ENCODE measurements around the gene DGCR6L.
"Not testable (repeated sequence)": the region's sequence is repeated elsewhere in the genome, so short reads cannot be mapped to it uniquely, and the experiment has no call there.

The DGCR6L gene

DNA sequence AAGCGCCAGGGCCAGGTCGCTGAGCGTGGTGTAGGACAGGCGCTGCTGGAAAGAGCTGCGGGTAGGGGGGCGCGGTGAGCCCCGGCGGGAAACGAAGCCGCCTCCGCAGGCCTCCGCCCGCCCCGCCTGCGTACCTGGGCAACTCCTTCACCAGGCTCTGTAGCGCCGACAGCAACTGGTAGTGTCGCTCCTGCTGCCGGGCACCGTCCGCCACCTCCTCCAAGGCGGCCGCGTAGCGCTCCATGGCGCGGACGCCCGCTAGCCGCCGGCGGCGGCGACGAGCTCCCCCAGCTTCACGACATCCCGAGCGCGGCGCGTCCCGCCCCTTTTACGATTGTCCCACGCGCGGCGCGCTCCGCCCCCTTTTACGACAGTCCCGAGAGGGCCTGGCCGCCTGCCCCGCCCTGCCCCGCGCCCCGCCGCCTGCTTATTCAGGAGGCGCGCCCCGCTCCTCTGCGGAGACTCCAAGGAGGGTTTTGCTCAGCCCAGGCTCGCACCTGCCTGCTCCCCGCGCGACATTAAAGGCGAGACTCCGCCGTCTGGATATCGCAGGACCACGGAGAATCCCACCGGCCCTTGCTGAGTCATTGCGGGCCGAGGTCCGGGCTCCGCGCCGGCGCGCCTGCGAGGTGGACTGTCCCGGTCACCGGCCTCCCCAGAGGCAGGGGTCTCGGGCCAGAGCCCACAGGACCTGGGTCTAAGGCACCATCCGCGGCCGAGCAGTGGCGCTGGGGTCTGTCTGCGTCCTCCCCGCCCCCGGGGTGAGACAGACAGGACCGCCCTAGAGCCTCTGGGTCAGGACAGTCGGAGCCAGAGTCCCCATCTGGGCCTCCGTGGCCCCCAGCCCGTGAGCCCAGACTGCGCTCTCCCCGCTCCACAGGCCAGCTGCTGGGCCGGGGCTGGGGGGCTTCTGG lies at the start of gene DGCR6L:
DGCR6L (minus strand) TSS at position 316 of the 914 bp plus-strand sequence; CDS start at position 244, 72 bp downstream.
- peak; percentile 99 for DNase-seq

DNA sequence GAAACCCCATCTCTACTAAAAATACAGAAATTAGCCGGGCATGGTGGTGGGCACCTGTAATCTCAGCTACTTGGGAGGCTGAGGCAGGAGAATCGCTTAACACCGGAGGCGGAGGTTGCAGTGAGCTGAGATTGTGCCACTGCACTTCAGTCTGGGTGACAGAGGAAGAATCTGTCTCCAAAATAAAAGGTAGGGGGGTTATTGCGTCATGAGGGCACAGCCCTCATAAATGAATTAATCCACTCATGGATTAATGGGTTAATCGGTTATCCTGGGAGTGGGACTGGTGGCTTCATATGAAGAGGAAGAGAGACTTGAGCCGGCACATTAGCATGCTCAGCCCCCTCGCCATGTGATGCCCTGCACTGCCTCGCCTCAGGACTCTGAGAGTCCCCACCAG lies 49.0 kb upstream of the DGCR6L start:
- not testable (repeated sequence) for DNase-seq

DNA sequence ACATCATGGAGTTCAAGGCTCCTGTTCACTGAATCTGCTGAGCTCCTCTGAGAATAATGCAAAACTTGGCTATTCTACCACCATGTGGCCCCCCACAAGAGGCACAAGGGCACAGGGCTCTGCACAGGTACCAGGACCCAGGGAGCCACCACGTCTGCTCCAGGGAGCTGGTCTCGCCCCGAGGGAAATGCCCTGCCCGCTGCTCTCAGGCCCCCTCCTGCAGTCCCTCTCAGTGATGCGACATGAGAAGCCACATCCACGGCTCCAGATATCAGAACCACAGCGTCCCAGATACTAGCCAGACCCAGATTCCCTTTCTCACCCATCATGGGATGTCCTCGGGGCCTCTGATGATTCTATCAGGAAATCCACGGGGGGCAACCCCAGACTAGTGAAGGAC lies 47.0 kb upstream of the DGCR6L start:
- DNase-seq, result not testable (repeated sequence)

DNA sequence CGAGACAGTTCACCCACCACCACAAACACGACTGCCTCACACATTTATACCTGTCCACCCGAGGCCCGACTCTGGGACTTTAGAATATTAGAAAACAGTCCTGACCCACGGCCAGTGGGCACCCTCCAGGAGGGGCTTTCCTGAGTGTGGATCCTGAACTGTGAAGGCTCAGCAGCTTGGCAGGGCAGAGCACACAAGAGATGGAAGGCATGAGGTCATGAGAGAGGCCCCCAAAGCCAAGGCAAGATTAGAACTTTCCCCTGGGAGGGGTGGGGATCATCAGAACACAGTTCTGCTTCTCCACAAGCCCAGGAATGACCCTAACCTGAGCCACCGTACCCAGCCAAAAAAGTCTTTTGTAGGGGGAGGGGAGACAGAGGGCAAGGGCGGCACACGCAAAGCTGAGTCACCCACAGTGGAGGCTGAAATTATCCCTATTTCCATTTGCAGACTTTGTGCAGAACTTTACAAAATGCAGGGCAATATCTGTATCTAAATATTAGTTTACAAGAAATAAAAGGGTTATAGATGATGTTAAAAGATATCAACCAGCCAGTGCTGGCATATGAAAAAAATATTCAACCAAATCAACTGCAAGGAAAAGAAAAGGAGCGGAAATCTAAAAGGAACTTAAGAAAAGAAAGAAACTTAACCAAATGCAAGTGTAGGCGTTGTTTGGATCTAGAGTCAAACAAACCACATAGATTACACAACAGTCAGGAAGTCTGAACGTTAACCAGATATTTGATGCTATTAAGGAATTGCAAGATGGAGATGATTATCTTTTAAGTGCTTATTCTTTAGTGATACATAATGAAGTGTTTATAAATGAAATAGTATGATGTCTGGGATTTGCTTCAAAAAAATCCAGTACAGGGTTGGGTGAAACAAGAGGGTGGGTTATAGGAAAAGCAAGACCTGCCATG lies 44.7 kb upstream of the DGCR6L start:
- DNase-seq, result not testable (repeated sequence)

DNA sequence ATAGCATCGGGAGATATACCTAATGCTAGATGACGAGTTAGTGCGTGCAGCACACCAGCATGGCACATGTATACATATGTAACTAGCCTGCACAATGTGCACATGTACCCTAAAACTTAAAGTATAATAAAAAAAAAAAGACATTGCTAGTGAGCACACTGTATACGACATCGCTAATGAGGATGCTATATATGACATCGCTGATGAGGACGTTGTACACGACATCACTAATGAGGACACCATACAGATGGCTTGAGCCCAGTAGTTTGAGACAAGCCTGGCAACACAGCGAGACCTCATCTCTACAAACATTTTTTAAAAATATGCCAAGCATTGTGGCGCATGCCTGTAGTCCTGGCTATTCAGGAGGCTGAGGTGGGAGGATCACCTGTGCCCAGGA lies 42.5 kb upstream of the DGCR6L start:
- not testable (repeated sequence) for DNase-seq

DNA sequence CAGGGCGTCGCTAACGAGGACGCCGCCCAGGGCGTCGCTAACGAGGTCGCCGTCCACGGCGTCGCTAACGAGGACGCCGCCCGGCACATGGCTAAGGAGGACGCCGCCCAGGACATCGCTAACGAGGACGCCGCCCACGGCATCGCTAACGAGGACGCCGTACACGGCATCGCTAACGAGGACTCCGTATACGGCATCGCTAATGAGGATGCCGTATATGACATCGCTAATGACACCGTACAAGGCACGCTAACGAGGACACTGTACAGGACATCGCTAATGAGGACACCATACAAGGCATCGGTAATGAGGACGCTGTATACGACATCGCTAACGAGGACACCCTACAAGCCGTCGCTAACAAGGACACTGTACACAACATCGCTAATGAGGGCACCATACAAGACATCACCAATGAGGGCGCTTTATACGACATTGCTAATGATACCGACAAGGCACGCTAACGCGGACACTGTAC lies 41.9 kb upstream of the DGCR6L start:
- DNase-seq, result not testable (repeated sequence)

DNA sequence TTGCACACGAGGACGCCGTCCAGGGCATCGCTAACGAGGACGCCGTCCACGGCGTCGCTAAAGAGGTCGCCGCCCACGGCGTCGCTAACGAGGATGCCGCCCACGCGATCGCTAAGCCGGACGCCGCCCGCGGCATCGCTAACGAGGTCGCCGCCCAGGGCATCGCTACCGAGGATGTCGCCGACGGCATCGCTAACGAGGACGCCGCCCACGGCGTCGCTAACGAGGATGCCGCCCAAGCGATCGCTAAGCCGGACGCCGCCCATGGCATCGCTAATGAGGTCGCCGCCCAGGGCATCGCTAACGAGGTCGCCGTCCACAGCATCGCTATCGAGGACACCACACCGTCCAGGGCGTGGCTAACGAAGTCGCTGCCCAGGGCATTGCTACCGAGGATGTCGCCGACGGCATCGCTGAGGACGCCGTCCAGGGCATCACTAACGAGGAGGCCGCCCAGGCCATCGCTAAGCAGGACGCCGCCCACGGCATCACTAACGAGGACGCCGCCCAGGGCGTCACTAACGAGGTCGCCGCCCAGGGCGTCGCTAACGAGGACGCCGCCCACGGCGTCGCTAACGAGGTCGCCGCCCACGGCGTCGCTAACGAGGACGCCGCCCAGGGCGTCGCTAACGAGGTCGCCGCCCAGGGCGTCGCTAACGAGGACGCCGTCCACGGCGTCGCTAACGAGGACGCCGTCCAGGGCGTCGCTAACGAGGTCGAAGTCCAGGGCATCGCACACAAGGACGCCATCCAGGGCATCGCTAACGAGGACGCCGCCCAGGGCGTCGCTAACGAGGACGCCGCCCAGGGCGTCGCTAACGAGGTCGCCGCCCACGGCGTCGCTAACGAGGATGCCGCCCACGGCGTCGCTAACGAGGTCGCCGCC lies 41.2 kb upstream of the DGCR6L start:
- not testable (repeated sequence) for DNase-seq

DNA sequence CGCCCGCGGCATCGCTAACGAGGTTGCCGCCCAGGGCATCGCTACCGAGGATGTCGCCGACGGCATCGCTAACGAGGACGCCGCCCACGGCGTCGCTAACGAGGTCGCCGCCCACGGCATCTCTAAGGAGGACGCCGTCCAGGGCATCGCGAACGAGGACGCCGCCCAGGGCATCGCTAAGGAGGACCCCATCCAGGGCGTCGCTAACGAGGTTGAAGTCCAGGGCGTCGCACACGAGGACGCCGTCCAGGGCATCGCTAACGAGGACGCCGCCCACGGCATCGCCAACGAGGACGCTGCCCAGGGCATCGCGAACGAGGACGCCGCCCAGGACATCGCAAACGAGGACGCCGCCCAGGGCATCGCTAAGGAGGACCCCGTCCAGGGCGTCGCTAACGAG lies 40.4 kb upstream of the DGCR6L start:
- DNase-seq, result not testable (repeated sequence)

DNA sequence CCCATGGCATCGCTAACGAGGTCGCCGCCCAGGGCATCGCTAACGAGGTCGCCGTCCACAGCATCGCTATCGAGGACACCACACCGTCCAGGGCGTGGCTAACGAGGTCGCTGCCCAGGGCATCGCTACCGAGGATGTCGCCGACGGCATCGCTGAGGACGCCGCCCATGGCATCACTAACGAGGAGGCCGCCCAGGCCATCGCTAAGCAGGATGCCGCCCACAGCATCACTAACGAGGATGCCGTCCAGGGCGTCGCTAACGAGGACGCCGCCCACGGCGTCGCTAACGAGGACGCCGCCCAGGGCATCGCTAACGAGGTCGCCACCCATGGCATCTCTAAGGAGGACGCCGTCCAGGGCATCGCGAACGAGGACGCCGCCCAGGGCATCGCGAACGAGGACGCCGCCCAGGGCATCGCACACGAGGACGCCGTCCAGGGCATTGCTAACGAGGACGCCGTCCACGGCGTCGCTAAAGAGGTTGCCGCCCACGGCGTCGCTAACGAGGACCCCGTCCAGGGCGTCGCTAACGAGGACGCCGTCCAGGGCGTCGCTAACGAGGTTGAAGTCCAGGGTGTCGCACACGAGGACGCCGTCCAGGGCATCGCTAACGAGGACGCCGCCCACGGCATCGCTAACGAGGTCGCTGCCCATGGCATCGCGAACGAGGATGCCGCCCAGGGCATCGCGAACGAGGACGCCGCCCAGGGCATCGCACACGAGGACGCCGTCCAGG lies 38.8 kb upstream of the DGCR6L start:
- DNase-seq, result not testable (repeated sequence)

DNA sequence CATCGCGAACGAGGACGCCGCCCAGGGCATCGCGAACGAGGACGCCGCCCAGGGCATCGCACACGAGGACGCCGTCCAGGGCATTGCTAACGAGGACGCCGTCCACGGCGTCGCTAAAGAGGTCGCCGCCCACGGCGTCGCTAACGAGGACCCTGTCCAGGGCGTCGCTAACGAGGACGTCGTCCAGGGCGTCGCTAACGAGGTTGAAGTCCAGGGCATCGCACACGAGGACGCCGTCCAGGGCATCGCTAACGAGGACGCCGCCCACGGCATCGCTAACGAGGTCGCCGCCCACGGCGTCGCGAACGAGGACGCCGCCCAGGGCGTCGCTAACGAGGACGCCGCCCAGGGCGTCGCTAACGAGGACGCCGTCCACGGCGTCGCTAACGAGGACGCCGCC lies 38.1 kb upstream of the DGCR6L start:
- DNase-seq, result not testable (repeated sequence)

DNA sequence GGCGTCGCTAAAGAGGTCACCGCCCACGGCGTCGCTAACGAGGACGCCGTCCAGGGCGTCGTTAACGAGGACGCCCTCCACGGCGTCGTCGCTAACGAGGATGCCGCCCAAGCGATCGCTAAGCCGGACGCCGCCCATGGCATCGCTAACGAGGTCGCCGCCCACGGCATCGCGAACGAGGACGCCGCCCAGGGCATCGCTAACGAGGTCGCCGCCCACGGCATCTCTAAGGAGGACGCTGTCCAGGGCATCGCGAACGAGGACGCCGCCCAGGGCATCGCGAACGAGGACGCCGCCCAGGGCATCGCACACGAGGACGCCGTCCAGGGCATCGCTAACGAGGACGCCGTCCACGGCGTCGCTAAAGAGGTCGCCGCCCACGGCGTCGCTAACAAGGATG lies 37.0 kb upstream of the DGCR6L start:
- DNase-seq, result not testable (repeated sequence)

DNA sequence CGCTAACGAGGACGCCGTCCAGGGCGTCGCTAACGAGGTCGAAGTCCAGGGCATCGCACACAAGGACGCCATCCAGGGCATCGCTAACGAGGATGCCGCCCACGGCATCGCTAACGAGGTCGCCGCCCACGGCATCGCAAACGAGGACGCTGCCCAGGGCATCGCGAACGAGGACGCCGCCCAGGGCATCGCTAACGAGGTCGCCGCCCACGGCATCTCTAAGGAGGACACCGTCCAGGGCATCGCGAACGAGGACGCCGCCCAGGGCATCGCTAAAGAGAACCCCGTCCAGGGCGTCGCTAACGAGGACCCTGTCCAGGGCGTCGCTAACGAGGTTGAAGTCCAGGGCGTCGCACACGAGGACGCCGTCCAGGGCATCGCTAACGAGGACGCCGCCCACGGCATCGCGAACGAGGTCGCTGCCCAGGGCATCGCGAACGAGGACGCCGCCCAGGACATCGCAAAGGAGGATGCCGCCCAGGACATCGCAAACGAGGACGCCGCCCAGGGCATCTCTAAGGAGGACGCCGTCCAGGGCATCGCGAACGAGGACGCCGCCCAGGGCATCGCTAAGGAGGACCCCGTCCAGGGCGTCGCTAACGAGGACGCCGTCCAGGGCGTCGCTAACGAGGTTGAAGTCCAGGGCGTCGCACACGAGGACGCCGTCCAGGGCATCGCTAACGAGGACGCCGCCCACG lies 36.2 kb upstream of the DGCR6L start:
- not testable (repeated sequence) for DNase-seq

DNA sequence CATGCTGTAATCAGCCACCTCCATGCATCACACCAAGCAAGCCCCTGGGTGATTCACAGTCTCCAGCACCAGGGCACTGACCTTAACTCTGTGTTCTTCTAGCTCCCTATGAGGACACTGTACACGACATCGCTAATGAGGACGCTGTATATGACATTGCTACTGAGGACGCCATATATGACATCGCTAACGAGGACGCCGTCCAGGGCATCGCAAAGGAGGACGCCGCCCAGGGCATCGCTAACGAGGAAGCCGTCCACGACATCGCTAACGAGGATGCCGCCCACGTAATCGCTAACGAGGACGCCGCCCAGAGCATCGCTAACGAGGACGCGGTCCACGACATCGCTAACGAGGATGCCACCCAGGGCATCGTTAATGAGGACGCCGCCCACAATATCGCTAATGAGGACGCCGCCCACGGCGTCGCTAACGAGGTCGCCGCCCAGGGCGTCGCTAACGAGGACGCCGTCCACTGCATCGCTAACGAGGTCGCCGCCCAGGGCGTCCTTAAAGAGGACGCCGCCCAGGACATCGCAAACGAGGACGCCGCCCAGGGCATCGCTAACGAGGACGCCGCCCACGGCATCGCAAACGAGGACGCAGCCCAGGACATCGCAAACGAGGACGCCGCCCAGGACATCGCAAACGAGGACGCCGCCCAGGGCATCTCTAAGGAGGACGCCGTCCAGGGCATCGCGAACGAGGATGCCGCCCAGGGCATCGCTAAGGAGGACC lies 34.5 kb upstream of the DGCR6L start:
- no peak for DNase-seq

DNA sequence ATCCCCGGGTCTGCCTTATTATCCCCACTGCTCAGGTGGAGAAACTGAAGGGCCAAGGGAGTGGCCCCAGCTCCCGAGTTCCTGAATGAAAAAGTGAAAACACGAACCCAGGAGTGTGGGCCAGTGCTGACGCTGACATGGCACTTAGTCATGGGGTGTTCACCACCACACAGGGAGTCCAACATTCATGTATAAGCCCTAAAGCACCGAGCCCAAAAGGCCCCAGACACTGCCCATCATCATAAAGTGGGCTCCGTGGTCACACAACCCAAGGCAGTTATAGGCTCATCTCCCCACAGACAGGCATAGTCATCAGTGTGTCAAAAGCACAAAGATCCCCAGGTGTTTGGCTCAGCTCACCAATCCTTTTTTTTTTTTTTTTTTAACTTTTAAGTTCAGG lies 32.7 kb upstream of the DGCR6L start:
- not testable (repeated sequence) for DNase-seq

DNA sequence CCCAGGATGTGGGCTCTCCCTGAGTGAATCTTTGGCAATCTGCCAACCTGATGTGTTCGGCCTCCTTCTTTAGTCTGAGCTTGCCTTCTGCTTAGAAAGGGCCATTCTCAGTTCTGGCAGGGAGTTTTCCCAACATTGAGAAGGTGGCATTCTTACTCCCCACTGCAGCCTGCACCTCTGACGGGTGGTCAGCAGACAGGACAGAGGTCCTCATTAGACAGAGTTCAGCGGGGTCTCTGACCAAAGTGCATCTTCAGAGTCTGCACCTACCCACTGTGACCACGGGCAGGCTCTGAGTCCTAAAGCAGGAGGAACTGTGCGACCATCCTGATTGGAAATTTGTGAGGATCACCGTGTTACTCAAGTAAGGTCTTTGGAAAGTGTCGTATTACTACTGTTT lies 26.7 kb upstream of the DGCR6L start:
- not testable (repeated sequence) for DNase-seq

DNA sequence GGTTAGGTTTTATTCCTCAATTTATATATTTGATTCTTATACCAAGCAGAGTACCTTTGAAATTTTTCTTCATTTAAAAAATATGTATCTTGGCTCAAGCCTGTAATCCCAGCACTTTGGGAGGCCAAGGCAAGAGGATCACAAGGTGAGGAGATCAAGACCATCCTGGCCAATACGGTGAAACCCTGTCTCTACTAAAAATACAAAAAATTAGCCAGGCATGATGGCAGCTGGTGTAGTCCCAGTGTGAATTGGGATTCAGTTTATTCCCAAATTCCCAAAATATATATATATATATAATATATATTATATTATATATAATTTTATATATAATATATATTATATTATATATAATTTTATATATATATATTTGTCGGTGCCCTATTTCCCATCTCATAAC lies 18.4 kb upstream of the DGCR6L start:
- not testable (repeated sequence) for DNase-seq

DNA sequence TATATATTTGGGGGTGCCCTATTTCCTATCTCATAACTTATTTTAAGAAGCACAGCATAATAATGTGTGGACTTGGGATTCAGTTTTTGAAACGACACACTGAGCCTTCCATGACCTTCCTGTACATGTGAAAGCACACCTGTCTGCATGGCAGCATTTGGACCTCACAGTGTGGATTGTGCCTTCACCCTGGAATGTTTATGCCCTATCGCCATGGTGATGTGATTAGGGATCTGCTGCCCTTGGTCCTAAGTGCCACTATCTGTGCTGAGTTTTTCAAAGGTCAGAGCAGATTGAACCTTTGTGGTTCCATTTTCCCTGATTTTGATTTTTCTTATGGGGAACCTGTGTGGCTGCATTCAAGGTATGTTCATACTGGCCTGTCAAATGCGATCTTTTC lies 17.9 kb upstream of the DGCR6L start:
- DNase-seq, result not testable (repeated sequence)

DNA sequence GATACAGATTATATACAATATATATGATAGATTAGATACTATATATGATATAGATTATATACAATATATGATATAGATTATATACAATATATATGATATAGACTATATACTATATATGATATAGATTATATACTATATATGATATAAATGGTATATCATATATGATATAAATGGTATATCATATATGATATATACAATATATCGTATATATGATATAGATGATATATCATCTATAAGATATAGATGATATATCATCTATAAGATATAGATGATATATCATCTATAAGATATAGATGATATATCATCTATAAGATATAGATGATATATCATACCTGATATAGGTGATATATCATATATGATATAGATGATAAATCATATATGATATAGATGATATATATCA lies 16.7 kb upstream of the DGCR6L start:
- DNase-seq, result not testable (repeated sequence)

DNA sequence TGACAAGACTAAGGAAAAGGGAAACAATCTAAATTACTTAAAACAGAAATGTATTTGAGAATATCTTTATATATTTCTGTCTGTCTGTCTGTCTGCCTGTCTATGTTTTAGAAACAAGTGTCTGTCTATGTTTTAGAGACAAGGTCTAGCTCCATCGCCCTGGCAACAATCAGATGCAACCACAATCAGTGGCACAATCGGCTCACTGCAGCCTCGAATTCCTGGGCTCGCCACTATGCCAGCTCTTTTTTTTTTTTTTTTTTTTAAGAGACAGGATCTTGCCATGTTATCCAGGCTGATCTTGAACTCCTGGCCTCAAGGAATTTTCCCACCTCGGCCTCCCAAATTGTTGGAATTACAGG lies 8.7 kb upstream of the DGCR6L start:
- DNase-seq, result not testable (repeated sequence)

DNA sequence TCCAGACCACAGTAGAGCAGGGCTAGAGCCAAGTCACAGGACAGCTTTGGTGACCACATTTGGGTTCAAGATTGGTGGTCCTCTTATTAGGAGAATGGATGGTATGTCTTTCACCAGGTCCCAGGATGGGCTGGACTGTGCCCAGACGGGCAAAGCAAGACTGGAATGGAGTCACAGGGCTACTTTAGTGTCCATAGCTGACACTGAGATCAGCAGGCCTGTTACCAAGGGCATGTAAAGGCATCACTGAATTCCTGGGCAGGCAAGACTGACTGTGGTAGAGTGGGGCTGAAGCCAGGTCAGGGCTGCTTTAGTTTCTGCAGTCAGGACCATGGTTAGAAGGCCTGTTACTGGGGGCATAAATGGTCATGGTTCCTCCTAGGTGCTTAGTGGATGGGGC lies 6.1 kb upstream of the DGCR6L start:
- DNase-seq, result not testable (repeated sequence)
